GM18502 (cell line): ENCODE measurements around the gene IL31RA.
"Not testable (repeated sequence)": the region's sequence is repeated elsewhere in the genome, so short reads cannot be mapped to it uniquely, and the experiment has no call there.

Experiments used
- ATAC-seq: cut with Tn5 transposase; IDR thresholded peaks from one replicate; pipeline ENCODE4 v1.9.1; 2021; ENCODE audit warnings: mild to moderate bottlenecking; ENCODE audit not compliant: unreplicated experiment, poor library complexity

Gene IL31RA

DNA sequence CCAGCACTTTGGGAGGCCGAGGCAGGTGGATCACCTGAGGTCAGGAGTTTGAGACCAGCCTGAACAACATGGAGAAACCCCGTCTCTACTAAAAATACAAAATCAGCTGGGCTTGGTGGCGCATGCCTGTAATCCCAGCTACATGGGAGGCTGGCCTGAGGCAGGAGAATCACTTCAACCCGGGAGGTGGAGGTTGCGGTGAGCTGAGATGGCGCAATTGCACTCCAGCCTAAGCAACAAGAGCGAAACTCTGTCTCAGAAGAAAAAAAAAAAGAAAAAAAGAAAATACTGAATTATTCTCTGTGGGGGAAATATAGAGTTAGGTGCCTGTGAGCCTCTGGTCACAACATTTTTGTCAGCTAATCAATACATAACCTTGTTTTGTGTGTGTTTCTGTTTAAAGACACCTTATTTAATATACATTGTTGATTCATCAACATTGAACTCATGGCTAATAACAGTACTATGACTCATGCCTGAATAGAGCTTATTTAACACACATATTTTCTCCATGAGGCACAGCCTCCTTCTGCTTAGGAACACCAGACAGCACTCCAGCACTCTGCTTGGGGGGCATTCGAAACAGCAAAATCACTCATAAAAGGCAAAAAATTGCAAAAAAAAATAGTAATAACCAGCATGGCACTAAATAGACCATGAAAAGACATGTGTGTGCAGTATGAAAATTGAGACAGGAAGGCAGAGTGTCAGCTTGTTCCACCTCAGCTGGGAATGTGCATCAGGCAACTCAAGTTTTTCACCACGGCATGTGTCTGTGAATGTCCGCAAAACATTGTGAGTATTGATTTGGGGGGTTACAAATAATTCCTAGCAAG, at the start of gene IL31RA:
Gene IL31RA (plus strand): TSS at position 519 of the 836 bp plus-strand sequence. CDS start 214 bp downstream, at position 733.
- ATAC-seq: no peak

DNA sequence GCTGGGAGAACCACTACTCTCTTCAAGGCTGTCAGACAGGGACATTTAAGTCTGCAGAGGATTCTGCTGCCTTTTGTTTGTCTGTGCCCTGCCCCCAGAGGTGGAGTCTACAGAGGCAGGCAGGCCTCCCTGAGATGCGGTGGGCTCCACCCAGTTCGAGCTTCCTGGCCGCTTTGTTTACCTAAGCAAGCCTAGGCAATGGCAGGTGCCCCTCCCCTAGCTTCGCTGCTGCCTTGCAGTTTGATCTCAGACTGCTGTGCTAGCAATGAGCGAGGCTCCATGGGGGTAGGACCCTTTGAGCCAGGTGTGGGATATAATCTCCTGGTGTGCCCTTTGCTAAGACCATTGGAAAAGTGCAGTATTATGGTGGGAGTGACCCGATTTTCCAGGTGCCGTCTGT, 42.3 kb upstream of the IL31RA start:
- ATAC-seq: not testable (repeated sequence)

DNA sequence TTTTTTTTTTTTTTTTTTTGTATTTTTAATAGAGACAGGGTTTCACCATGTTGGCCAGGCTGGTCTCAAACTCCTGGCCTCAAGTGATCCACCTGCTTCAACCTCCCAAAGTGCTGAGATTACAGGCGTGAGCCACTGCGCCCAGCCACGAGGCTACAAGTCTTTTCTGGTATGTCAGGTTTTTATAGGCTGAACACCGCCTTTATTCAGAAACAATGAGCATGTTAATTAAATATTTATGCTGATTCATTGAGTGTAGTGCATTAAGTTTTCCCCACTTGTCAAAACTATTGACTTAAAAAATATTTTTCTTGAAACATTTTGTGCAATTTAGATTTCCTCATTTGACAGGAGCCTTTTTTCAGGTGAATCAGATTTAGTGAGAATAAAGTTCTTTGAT, 35.2 kb upstream of the IL31RA start:
- not testable (repeated sequence) for ATAC-seq

DNA sequence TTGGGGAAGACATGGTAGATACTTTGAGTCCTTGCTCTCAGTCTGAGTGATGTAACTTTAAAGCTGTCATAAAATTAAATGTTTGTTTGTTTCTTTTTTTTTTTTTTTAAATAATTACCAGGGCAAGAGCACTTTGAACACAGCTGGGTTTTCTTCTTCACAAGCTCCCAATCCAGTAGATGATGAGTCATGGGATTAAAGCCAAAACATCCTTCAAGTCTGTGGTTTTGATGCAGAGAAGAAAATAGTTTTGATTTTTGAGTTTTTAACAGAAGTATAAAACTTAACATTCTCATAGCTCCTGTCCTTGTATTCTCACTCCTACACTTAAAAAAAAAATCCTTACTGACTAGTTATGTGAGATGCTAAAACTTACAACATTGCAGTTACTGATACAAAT, 34.8 kb upstream of the IL31RA start:
- ATAC-seq: no peak

DNA sequence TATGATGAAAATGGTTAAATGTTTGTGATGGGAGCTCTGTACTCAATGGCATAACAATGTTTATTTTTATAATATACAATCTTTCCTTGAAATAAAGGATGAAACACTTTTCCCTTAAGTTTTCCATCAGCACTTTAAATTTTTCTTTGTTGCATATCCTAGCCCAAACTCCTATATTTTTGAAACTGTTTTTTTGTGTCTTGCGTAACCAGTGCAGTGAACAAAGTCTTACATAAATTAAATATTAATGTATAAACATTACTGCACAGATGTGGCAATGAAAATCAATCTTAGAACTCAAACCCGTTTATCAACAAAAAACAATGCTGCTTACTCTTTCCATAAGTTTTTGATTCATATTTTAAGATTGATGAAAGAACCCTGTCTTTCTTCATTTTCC, 34.1 kb upstream of the IL31RA start:
- ATAC-seq: no peak

DNA sequence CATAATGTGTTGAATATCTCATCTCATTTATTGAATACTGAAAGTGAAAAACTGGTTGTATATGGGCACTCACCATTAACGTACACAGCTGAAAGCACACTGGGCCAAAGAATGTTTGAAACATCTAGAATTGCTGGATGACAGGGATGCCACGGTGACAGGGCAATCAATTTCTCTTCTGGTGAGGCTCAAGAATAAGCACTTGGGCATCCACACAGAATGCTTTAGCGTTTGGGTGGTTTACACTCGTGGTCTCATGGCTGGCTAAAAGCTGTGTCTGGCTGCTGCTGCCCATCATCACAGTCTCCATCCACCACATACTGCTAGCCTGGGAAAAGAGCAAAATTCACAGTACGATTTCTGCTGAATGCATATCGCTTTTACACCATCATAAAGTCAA, 30.7 kb upstream of the IL31RA start:
- ATAC-seq: no peak

DNA sequence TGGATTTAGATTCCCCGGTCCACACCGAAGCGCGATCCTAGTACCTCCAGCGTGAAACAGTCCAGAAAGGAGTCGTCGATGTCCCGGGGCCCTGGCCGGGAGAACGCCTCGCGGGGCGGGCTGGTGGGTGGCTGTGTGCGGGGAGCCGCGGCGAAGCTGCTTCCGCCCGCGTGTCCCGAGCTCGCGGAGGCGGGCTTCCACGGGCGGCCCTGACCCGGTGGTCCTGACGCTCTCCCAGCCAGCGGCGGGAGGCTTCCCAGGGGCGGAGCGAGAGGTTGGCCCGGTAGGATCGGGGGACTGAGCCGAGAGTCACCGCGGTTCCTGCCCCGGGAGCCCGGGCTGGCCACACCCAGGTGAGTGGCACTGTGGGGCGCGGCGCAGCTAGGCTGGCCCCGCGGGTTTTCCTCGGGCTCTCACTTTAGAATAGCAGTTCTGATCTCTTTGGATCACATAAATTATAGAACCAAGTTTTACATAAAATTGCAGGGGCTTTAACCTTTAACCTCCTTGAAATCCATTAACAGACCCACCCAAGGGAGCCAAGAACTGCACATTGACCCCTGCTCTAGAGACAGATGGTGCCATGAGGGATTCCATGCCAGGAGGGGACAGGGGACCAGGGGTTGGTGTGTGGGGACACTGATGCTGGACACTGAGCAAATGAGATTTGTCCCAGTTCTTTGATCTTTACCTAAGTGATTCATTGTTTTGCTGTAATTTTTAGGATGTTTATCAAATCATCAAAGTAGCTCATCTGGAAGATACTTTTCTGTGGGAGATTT, 29.2 kb upstream of the IL31RA start:
- ATAC-seq: no peak

DNA sequence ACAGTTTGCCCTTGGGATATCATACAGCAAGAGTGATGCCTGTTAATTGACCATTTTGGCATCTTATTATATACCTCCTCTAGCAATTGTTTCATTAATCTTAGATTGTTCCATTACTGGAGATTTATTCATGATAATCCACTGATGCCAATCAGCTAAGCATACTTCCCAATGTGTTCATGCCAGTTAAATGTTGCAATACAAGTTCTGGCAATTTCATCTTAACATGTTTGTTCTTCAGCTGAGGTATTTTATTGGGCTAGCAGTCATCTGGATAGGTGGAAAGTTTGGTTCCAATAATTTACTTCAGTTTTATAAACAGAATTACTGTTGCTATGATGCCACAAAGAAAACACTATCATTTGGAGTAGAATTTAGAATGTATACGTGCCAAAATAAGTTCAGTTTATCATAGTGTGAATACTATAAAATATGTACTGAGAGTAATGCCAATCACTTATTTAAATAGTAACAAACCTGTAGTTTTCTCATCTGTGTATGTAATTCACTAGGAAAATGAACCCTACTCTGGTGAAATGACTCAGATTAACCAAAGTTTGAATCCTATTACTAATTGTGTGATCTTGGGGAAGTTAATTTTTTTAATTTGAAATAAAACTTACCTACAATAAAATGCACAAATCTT, 27.9 kb upstream of the IL31RA start:
- no peak for ATAC-seq

DNA sequence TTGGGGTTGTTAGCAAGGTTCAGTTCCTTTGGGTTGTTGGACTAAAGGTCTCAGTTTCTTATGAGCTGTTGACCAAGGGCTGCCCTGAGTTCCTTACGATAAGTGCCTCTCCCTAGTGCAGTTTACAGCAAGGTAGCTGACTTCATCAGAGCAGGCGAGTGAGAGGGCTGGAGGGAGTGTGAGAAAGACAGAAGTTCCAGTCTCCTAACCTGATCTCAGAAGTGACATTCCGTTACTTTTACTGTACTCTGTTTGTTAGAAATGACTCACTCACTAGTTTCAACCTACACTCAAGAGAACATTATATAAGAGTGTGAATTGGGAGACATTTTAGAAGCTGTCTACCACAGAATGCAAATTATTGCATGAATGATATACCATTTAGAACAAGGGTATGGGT, 21.2 kb upstream of the IL31RA start:
- peak; percentile 48 for ATAC-seq

DNA sequence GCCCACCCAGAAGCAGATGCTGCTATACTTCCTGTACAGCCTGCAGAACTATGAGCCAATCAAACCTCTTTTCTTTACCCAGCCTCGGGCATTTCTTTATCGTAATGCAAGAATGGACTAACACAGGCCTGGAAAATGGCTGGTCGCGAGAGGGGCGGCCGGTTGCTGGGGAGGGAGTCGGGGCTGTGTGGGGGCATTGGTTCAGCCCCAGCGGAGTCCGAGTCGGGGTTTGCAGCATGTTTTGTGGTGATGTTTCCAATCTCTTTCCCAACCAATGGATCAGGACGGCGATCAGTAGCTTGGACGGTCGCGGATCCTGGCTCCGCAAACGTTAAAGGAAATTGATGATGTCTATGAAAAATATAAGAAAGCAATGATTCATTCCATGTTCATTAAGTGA, 18.7 kb upstream of the IL31RA start:
- ATAC-seq: no peak

DNA sequence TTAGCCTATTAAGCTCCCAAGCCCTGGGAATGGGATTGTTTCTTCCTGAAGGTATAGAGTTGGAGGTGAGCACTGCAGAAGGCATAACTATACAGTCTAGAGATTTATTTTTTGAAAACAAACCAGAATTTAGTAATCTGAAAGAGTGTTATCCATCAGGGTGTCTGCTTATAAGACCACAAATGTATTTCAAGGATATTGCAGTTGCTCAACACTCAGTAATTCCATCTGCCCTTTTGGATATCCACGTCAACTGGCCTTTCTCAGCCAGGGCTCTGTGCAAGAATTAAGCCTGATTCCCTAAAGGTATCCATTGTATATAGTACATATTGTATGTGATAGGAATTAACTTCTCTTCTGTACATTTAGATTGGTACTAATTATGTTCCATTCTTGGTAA, 15.0 kb upstream of the IL31RA start:
- ATAC-seq: no peak

DNA sequence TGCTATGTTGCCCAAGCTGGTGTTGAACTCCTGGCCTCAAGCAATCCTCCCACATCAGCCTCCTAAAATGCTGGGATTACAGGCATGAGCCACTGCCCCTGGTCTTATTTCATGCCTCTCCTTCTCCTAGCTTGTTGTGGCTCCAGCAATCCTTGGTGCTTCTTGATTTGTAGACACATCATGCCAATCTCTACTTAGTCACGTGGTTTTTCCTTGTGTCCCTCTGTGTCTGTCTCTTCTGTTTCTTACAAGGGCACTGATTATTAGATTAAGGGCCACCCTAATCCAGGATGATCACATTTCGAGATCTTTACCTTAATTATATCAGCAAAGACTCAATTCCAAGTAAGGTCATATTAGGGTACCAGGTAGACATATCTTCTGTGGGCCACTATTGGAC, 9.2 kb upstream of the IL31RA start:
- no peak for ATAC-seq

DNA sequence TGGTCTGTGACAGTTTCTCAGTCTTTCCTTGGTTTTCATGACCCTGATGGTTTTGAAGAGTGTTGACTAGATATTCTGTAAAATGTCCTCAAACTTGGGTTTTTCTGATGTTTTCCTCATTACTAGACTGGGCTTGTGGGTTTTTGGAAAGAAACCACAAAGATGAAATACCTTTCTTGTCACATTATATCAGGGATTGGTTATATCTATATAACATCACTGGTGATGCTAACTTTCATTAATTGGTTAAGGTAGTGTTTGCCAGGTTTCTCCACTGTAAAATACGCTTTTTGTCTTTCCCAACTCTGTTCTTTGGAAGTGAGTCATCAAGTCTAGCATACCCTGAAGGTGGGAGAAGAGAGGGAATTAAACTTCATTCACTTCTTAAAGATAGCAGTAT, 3.3 kb upstream of the IL31RA start:
- no peak for ATAC-seq

DNA sequence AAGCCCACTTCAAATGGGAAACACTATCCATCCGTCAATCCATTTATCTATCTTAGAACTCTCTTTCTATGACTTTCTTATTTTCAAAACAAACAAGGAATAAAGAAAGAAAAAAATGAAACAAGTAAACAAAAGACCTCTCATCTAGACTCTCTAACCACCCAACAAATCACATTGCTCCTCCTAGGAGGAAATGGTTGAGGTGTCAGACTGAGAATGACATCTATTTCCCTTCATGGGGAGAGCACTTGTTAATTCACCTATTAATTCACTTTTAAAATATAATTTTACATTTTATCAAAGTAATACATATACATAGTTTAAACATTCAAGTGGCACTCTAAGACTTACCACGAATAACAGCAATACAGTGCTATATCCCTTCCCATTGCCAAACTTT, 2.4 kb upstream of the IL31RA start:
- no peak for ATAC-seq

DNA sequence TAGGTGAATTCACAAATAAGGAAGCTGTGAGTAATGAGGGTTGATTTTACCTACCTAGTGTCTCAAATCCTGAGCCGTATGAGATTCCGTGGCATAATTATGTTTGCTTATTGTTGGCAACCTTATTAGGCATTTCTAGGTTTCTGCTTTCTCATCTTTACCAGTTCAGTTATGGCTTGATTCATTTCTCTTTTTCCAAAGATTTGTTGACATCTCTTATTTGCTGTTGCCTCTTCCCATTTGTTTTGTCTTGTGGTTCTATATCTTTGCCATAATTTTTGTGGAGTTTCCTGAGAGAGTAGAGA, 470 bp downstream of the IL31RA start:
- no peak for ATAC-seq

DNA sequence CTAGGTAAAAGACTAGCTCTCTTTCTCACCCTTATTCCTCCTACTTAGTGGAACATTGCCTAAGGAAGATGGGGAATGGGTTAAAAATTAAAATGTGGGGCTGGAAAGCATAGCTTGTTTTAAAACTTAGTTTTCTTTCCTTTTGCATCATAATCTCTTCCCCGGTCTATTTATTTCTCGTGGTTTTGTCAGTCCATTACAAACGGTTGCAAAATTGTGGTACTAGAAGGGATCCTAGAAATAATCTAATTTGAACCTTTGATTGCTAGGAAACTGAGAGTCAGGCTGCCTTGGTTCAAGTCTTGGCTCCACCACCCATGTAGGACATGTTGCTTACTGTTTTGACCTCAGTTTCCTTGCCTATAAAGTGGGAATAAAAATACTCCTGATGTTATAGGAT, 1.3 kb downstream of the IL31RA start:
- ATAC-seq: no peak

DNA sequence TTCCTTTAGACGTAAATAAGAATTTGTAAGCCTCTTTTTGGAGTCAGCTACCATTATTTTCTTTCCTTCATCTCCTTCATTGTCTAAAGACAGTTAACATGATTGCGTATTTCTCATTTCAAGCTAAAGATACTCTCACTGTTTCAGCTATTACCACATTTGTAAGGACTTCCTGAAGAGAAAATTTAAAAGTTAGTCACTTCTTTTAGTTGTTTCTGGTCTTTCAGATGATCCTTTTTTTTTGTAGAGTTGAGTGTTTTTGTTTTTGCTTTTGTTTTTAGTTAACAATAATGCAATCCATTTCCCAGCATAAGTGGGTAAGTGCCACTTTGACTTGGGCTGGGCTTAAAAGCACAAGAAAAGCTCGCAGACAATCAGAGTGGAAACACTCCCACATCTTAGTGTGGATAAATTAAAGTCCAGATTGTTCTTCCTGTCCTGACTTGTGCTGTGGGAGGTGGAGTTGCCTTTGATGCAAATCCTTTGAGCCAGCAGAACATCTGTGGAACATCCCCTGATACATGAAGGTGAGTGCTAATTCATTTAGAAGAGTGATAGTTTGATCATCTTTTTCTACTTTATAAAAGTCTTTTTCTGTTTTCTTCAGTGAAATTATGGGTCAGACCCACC, 2.0 kb downstream of the IL31RA start:
- ATAC-seq: no peak

DNA sequence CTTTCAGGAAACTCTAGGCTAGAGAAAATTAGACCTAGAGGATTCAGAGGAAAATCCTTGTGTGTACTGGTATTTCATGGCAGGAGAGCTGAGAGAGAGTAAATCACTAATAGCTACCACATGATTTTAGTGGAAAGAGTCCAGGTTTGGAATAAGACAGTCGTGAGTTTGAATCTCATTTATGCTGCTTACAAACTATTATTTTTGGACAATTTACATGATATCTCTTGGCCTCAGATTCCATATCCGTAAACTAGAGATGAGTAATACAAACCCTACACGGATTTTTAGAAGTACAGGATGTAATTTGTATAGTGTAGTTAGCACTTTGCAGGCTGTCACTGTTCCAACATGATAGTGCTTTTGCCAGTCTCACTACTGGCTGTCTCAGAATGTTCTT, 2.7 kb downstream of the IL31RA start:
- no peak for ATAC-seq

DNA sequence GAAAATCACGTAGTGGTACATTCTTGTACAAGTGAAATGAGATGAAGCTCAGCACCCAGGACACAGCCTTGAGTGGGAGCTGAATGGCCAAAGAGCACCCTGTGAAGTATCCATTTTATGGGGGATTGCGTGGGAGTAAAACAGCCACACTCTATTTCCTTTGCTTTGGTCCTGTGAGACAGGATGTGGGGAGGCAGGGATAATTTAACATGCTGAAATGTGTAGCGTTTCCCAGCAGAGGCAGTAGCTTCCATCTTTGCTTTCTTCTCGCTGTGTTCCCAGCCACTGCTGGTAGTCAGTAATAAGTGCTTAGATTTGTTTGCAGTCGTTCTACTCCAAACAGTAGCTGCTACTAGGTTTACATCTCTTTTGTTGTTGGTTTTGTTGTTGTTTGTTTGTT, 4.4 kb downstream of the IL31RA start:
- ATAC-seq: no peak

DNA sequence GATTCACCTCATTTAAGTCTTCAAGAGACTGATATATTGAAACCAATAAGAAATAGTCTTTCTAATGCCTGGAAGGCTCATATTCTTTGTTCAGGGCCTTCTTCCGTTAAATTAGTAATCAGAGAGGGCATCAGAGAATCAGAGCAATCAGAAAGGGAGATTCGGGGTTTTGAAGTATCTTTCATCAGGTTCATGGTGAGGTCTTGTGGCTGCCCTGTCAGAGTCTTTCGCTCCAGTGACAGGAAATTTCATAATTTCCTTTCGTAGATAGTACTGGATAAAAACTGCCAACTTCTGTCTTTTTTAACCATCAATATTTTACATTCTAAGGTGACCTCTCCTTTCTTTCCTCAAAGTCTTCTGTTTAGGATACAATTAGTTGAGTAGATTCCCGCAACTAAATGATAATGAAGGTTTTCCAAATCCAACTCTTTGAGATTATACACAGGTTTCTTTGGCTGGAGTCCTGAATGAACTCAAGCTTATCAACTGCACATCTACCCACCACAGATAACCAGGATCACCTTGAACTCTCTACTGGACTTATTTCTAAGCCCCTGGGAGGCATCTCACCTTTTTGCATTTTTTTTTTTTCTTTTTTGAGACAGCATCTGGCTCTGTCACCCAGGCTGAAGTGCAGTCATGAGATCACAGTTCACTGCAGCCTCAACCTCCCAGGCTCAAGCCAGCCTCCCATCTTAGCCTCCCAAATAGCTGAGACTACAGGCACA, 5.5 kb downstream of the IL31RA start:
- no peak for ATAC-seq
